T-helper 2 cell treated with Interferon-gamma antibody and Interleukin-4, amounts not matched to agents 5 μg/mL and 100 μg/mL, for 36 hours (primary cell): Measurements from ENCODE around the gene ZPLD1.

ENCODE experiments used
- DNase-seq: peaks from one replicate; pipeline ENCODE4 v3.0.0; 2021; ENCODE audit warnings: low spot score
- H3K27ac Mint-ChIP-seq: one replicate; pipeline ENCODE4 v1.8.0; 2021; ENCODE audit warnings: mild to moderate bottlenecking, mixed read lengths
- H3K27me3 Mint-ChIP-seq: one replicate; pipeline ENCODE4 v1.8.0; 2021; ENCODE audit warnings: low read depth, mixed read lengths
- H3K36me3 Mint-ChIP-seq: one replicate; pipeline ENCODE4 v1.8.0; 2021; ENCODE audit warnings: low read depth, mixed read lengths
- H3K4me1 Mint-ChIP-seq: one replicate; pipeline ENCODE4 v1.8.0; 2021; ENCODE audit warnings: low read depth, mixed read lengths
- H3K4me3 Mint-ChIP-seq: one replicate; pipeline ENCODE4 v1.8.0; 2022; ENCODE audit warnings: mild to moderate bottlenecking, moderate library complexity, mixed read lengths
- H3K9me3 Mint-ChIP-seq: one replicate; pipeline ENCODE4 v1.8.0; 2021; ENCODE audit warnings: mixed read lengths

Gene ZPLD1

DNA sequence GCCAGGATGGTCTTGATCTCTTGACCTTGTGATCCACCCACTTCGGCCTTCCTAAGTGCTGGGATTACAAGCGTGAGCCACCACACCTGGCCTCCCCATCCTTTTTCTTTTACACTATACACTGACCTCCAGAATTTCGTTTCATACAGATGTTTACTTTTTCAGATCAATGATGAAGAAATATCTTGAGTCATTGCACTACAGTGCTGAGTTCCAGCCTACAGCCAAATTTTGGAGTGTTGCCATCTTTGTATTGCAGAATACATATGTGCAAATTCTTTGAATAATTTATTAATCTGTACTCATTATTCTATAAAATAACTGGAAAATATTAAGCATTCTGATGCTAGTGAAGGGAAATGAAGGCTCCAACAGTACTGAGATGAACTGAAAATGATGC, 12.5 kb downstream of the ZPLD1 start:
- Mint-ChIP-seq H3K27ac (no peak overlapping the region), H3K36me3 (no peaks in the 10 kb centered on the region), H3K9me3 (no peaks in the 10 kb centered on the region), H3K4me3 (no peak overlapping the region), H3K27me3 (no peaks in the 10 kb centered on the region), H3K4me1 (no peaks in the 10 kb centered on the region)
- DNase-seq = no peak

GRCh38 chr3:102449341-102449740, 14.5 kb downstream of the ZPLD1 start:
- H3K36me3 Mint-ChIP-seq = no peaks in the 10 kb centered on the region
- H3K27ac Mint-ChIP-seq = no peak overlapping the region
- H3K27me3 Mint-ChIP-seq = no peaks in the 10 kb centered on the region
- DNase-seq = no peak
- no peaks in the 10 kb centered on the region for H3K4me1 Mint-ChIP-seq
- H3K4me3 Mint-ChIP-seq = no peak overlapping the region
- H3K9me3 Mint-ChIP-seq = no peaks in the 10 kb centered on the region

DNA sequence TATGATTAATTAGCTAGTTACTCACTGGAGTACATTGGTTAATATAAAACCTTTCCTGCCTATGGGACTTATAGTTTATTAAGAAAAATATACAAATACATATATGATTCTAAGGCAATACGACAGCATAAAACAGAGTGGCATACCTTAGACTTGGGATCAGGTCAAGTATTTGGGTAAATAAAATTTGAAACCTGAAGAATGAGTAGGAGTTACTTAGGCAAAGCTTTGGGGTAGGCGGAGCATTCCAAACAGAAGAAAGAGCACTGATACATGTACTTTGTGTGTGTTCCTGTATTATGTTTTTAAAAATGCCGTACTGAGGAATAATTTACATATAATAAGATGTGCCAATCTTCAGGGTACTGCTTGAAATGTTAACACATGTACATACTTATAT, 15.1 kb downstream of the ZPLD1 start:
- no peaks in the 10 kb centered on the region for H3K36me3 Mint-ChIP-seq
- no peaks in the 10 kb centered on the region for H3K27me3 Mint-ChIP-seq
- no peak overlapping the region for H3K4me3 Mint-ChIP-seq
- H3K9me3 Mint-ChIP-seq = no peaks in the 10 kb centered on the region
- H3K27ac Mint-ChIP-seq = no peak overlapping the region
- H3K4me1 Mint-ChIP-seq = no peaks in the 10 kb centered on the region
- no peak for DNase-seq

DNA sequence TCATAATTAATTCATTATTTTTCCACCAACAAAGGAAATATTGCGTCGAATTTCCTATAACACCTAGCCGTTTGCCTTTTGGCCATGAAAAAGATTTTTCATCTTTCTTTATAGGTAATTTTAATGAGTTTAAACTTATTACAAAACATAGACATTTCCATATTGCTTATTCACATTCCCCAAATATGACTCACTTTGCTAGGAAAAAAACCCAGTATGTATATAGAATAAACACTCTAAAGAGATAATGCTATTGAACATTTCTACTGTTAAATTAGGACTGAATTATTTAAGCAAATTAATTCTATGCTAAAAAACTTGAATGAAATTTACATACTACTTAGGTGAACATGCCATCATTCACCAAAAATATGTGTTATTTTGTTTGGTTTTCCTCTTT, 16.2 kb downstream of the ZPLD1 start:
- Mint-ChIP-seq H3K27ac (no peak overlapping the region), H3K36me3 (no peaks in the 10 kb centered on the region), H3K4me3 (no peak overlapping the region), H3K9me3 (no peaks in the 10 kb centered on the region), H3K4me1 (no peaks in the 10 kb centered on the region), H3K27me3 (no peaks in the 10 kb centered on the region)
- DNase-seq = no peak

DNA sequence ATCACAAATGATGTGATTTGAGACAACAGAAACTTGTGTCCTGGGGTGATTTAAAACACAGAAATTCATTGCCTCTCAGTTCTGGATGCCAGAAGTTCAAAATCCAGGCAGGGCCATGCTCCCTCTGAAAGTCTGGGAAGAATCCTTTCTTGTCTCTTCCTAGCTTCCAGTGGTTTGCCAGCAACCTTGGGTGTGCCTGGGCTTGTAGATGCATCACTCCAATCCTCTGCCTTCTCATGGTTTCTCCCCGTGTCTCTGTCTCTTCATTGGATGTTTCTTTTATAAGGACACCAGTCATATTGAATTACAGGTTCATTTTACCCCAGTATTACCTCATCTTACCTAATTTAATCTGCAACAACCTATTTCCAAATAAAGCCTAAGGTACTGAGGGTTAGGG, 16.7 kb downstream of the ZPLD1 start:
- Mint-ChIP-seq H3K27ac (no peak overlapping the region), H3K4me1 (no peaks in the 10 kb centered on the region), H3K27me3 (no peaks in the 10 kb centered on the region), H3K4me3 (no peak overlapping the region), H3K36me3 (no peaks in the 10 kb centered on the region), H3K9me3 (no peaks in the 10 kb centered on the region)
- no peak for DNase-seq

DNA sequence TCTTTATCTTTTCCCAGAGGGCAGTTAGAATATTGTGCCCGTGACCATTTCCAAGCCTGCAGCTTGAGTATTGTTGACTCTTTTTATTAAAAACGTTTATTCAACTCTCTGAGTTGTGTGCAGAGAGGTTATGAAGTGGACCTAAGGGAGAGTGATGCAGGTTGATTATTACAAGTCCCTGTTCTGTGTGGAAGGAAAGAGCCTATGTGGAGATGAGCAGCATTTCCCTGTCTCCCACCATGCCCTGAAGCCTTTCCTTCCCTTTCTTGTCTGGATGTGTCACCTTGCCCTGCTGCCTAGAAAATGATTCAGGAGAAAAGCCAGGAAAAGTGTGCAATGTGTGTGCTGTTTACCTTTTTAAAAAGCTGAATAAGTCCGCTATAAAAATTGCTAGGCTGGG, 19.4 kb downstream of the ZPLD1 start:
- no peak for DNase-seq
- Mint-ChIP-seq H3K4me1 (no peaks in the 10 kb centered on the region), H3K4me3 (no peak overlapping the region), H3K36me3 (no peaks in the 10 kb centered on the region), H3K27ac (no peak overlapping the region), H3K9me3 (no peaks in the 10 kb centered on the region), H3K27me3 (no peaks in the 10 kb centered on the region)

DNA sequence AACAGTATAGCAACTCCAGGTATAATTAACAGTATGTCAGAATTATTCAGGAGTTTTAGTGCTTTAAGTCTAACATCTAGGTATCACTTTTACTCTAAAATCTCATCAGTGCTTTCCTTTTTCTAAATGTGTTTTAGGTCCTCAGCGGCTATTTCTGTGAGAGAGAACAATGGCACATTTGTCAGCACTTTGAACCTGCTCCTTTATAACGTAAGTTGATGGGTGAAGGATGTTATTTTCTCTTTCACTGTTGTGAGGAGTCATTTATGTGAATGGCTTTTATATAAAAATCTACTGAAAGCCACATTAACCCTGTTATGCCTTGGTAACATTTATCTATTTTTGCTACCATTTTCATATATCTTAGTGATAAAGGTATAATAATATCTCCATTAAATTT, 22.8 kb downstream of the ZPLD1 start:
- DNase-seq = no peak
- Mint-ChIP-seq H3K36me3 (no peaks in the 10 kb centered on the region), H3K9me3 (no peaks in the 10 kb centered on the region), H3K4me3 (no peak overlapping the region), H3K27me3 (no peaks in the 10 kb centered on the region), H3K27ac (no peak overlapping the region), H3K4me1 (no peaks in the 10 kb centered on the region)

DNA sequence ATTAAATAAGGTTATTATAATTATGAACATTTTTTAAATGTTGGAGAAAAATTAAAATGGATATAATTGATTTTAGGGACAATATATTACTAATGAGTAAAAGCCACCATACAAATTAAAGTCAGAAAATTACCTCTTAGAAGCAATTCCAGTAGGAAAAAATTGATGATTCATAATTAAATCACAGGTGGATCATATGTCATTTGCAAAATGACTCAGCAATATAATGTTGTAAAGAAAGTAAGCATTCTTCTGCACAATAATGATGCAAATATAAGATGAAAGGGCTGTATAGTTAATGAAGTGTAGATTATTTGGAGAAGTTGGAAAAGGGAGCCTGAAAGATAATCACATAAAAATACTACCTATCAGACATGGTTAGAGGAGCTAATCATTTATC, 25.8 kb downstream of the ZPLD1 start:
- H3K27me3 Mint-ChIP-seq = peaks cover 2% of the 10 kb centered on the region
- no peaks in the 10 kb centered on the region for H3K9me3 Mint-ChIP-seq
- no peak overlapping the region for H3K4me3 Mint-ChIP-seq
- no peak overlapping the region for H3K27ac Mint-ChIP-seq
- H3K4me1 Mint-ChIP-seq = no peaks in the 10 kb centered on the region
- no peaks in the 10 kb centered on the region for H3K36me3 Mint-ChIP-seq
- no peak for DNase-seq

GRCh38 chr3:102464261-102464660, 29.4 kb downstream of the ZPLD1 start:
- H3K27me3 Mint-ChIP-seq = peaks cover 6% of the 10 kb centered on the region
- H3K4me1 Mint-ChIP-seq = no peaks in the 10 kb centered on the region
- no peaks in the 10 kb centered on the region for H3K9me3 Mint-ChIP-seq
- no peak overlapping the region for H3K4me3 Mint-ChIP-seq
- H3K36me3 Mint-ChIP-seq = no peaks in the 10 kb centered on the region
- H3K27ac Mint-ChIP-seq = no peak overlapping the region
- no peak for DNase-seq

DNA sequence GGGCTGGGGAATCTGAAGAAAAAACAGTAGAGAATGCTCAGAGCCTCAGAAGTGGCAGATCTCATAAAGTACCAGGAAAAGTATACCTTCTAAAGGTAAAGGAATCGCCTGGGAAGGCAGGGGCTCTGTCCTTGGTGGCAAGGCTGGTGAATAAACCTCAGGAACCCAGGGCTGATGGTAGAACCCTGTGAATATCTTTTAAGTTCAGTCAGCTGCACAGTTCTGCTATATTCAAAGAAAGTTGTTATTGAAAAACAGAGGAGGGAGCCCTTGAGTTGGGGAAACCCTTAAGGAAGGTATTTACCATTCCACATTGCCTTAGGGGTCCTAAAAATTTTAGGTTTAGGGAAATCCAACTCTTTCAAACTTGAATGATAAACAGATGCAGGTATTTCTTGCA, 31.2 kb downstream of the ZPLD1 start:
- H3K27ac Mint-ChIP-seq = no peak overlapping the region
- no peaks in the 10 kb centered on the region for H3K36me3 Mint-ChIP-seq
- H3K27me3 Mint-ChIP-seq = peaks cover 6% of the 10 kb centered on the region
- no peaks in the 10 kb centered on the region for H3K4me1 Mint-ChIP-seq
- no peak for DNase-seq
- no peaks in the 10 kb centered on the region for H3K9me3 Mint-ChIP-seq
- no peak overlapping the region for H3K4me3 Mint-ChIP-seq

- H3K4me1 Mint-ChIP-seq = no peaks in the 10 kb centered on the region
- peaks cover 8% of the 10 kb centered on the region for H3K27me3 Mint-ChIP-seq
- no peaks in the 10 kb centered on the region for H3K36me3 Mint-ChIP-seq
- no peaks in the 10 kb centered on the region for H3K9me3 Mint-ChIP-seq
- H3K27ac Mint-ChIP-seq = no peak overlapping the region
- no peak overlapping the region for H3K4me3 Mint-ChIP-seq
- no peak for DNase-seq
Observed at GRCh38 chr3:102470066-102470465, 35.3 kb downstream of the ZPLD1 start.

- no peak for DNase-seq
- Mint-ChIP-seq H3K4me3 (no peak overlapping the region), H3K27me3 (peaks cover 4% of the 10 kb centered on the region), H3K36me3 (no peaks in the 10 kb centered on the region), H3K9me3 (no peaks in the 10 kb centered on the region), H3K27ac (no peak overlapping the region), H3K4me1 (no peaks in the 10 kb centered on the region)
Observed at GRCh38 chr3:102471001-102471400, 36.2 kb downstream of the ZPLD1 start.

GRCh38 chr3:102471491-102471890, 36.7 kb downstream of the ZPLD1 start:
- Mint-ChIP-seq H3K27ac (no peak overlapping the region), H3K9me3 (no peaks in the 10 kb centered on the region), H3K4me1 (no peaks in the 10 kb centered on the region), H3K27me3 (peaks cover 3% of the 10 kb centered on the region), H3K4me3 (no peak overlapping the region), H3K36me3 (no peaks in the 10 kb centered on the region)
- DNase-seq = no peak

- DNase-seq = no peak
- no peak overlapping the region for H3K4me3 Mint-ChIP-seq
- H3K27me3 Mint-ChIP-seq = peaks cover 2% of the 10 kb centered on the region
- H3K27ac Mint-ChIP-seq = no peak overlapping the region
- no peaks in the 10 kb centered on the region for H3K36me3 Mint-ChIP-seq
- no peaks in the 10 kb centered on the region for H3K4me1 Mint-ChIP-seq
- no peaks in the 10 kb centered on the region for H3K9me3 Mint-ChIP-seq
Observed at GRCh38 chr3:102473648-102474047, 38.8 kb downstream of the ZPLD1 start.

DNA sequence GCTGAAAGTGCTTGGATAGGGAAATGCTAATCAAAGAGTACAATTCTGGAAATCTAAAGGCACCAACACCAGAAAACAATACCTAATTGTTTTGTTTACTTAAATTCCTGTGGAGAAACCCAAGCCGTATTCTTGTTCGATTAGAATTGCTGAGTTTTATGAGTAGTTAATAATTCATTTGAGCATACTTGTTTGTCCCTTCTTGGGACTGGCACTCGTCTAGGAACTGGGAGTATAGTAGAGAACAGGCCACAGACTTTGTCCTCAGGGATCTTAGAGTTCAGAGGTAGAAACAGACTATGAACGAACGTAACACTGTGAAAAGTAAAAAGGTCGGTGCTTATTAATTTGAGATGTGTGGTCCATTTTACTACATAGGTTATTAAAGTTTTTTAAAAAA, 39.4 kb downstream of the ZPLD1 start:
- H3K27me3 Mint-ChIP-seq = peaks cover 2% of the 10 kb centered on the region
- H3K36me3 Mint-ChIP-seq = no peaks in the 10 kb centered on the region
- H3K4me1 Mint-ChIP-seq = no peaks in the 10 kb centered on the region
- H3K4me3 Mint-ChIP-seq = no peak overlapping the region
- H3K27ac Mint-ChIP-seq = no peak overlapping the region
- no peaks in the 10 kb centered on the region for H3K9me3 Mint-ChIP-seq
- DNase-seq = no peak

- Mint-ChIP-seq H3K9me3 (no peaks in the 10 kb centered on the region), H3K27me3 (peaks cover 2% of the 10 kb centered on the region), H3K27ac (no peak overlapping the region), H3K4me1 (no peaks in the 10 kb centered on the region), H3K4me3 (no peak overlapping the region), H3K36me3 (no peaks in the 10 kb centered on the region)
- no peak for DNase-seq
Observed at GRCh38 chr3:102476198-102476597, 41.4 kb downstream of the ZPLD1 start.
